Esophagus muscularis mucosa (tissue), 4 donors: ENCODE measurements around the gene PCF11.

Source experiments
- EP300 ChIP-seq: sonication (generic); formaldehyde crosslinking; IDR thresholded peaks from one replicate; pipeline ENCODE4 v1.6.1; 2017; ENCODE audit warnings: antibody characterized with exemption
- POLR2A ChIP-seq: fragments of 450-650 bp; IDR thresholded peaks from one replicate; pipeline ENCODE4 v1.6.1; 2017; ENCODE audit warnings: antibody characterized with exemption, moderate library complexity, mild to moderate bottlenecking, low read depth
- POLR2AphosphoS5 ChIP-seq, 2 donors: sonication (generic); formaldehyde crosslinking; IDR thresholded peaks; one replicate each; pipeline ENCODE4 v1.6.1; 2017; ENCODE audit warnings: antibody characterized with exemption in 2 of 2
- TF ChIP-seq, protein P1 (sequence below), 3 experiments: fragments of 200-600 bp in 2 of 3; fragments of 450-650 bp in 1 of 3; sonication (generic) in 2 of 3; IDR thresholded peaks; one replicate each; pipeline ENCODE4 v1.5.1; 2017 to 2019; ENCODE audit warnings: antibody characterized with exemption in 3 of 3, mild to moderate bottlenecking in 2 of 3, moderate library complexity in 1 of 3

DNA sequence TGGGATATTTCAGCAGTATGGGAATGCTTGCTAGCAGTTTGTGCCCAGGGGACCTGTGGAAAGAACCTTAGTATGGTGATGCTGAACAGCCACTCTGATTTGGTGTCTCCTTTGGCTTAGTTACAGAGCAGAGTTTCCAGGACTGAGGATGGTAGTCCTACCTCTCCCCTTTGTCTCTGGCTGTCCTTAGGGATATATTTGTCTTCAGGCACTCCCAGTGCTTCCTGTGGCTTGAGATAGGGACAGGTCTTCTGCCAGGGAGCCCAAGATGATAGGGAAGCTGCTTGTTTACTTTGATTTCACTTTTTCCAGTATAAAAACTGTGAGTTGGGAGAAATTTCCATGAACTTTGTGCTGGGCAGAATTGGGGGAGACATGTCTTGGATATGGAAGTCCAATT, 64.8 kb downstream of the PCF11 start:
- no peak for TF ChIP-seq POLR2A
- TF ChIP-seq, protein P1, sequence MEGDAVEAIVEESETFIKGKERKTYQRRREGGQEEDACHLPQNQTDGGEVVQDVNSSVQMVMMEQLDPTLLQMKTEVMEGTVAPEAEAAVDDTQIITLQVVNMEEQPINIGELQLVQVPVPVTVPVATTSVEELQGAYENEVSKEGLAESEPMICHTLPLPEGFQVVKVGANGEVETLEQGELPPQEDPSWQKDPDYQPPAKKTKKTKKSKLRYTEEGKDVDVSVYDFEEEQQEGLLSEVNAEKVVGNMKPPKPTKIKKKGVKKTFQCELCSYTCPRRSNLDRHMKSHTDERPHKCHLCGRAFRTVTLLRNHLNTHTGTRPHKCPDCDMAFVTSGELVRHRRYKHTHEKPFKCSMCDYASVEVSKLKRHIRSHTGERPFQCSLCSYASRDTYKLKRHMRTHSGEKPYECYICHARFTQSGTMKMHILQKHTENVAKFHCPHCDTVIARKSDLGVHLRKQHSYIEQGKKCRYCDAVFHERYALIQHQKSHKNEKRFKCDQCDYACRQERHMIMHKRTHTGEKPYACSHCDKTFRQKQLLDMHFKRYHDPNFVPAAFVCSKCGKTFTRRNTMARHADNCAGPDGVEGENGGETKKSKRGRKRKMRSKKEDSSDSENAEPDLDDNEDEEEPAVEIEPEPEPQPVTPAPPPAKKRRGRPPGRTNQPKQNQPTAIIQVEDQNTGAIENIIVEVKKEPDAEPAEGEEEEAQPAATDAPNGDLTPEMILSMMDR (IDR thresholded peaks at IDR 0.05): no peak
- TF ChIP-seq POLR2AphosphoS5 (IDR thresholded peaks at IDR 0.05): no peak
- no peak for TF ChIP-seq EP300
